T-helper 2 cell (primary cell): ENCODE data around the gene NIPAL3.

Experiments
- DNase-seq, 5 experiments: peaks; one replicate each; pipeline versions ENCODE4 v3.0.0 to v3.0.0-alpha.2; 2012 to 2022

Gene NIPAL3

GRCh38 chr1:24391882-24392603 is 23.6 kb upstream of the NIPAL3 start:
- DNase-seq = peak; percentile 21 to 81 (median 60)

- no peak for DNase-seq
Observed at GRCh38 chr1:24392604-24392946, 23.0 kb upstream of the NIPAL3 start.

- DNase-seq = peak in 1 of 5 experiments; percentile 19
Observed at GRCh38 chr1:24392982-24393650, 22.5 kb upstream of the NIPAL3 start.

GRCh38 chr1:24393892-24394291 is 21.7 kb upstream of the NIPAL3 start:
- DNase-seq = no peak

- DNase-seq = no peak
Observed at GRCh38 chr1:24400065-24400464, 15.5 kb upstream of the NIPAL3 start.

- no peak for DNase-seq
Observed at GRCh38 chr1:24403806-24404205, 11.8 kb upstream of the NIPAL3 start.

GRCh38 chr1:24406788-24407187 is 8.8 kb upstream of the NIPAL3 start:
- DNase-seq = no peak

- DNase-seq = no peak
Observed at GRCh38 chr1:24409535-24409934, 6.1 kb upstream of the NIPAL3 start.

GRCh38 chr1:24410750-24411149 is 4.9 kb upstream of the NIPAL3 start:
- DNase-seq = no peak

- peak in 1 of 5 experiments; percentile 3 for DNase-seq
Observed at GRCh38 chr1:24411963-24412362, 3.6 kb upstream of the NIPAL3 start.

GRCh38 chr1:24412408-24412807 is 3.2 kb upstream of the NIPAL3 start:
- DNase-seq = no peak

GRCh38 chr1:24413350-24414163 is 2.0 kb upstream of the NIPAL3 start, which contains the start of gene STPG1:
STPG1 (minus strand) TSS chr1:24413782; CDS start chr1:24401388, 12,394 bp downstream.
- peak; percentile 33 to 84 (median 56) for DNase-seq

GRCh38 chr1:24414775-24415333 is 748 bp upstream of the NIPAL3 start:
- no peak for DNase-seq

- DNase-seq = no peak
Observed at GRCh38 chr1:24415910-24416665, 486 bp downstream of the NIPAL3 start.

- peak in 4 of 5 experiments; percentile 19 to 92 (median 44) for DNase-seq
Observed at GRCh38 chr1:24416666-24417391, 1.2 kb downstream of the NIPAL3 start.

- DNase-seq = no peak
Observed at GRCh38 chr1:24417681-24418080, 2.1 kb downstream of the NIPAL3 start.

- no peak for DNase-seq
Observed at GRCh38 chr1:24418898-24419628, 3.5 kb downstream of the NIPAL3 start.

GRCh38 chr1:24420547-24420946 is 4.9 kb downstream of the NIPAL3 start:
- DNase-seq = peak in 1 of 5 experiments; percentile 18

GRCh38 chr1:24421502-24421901 is 5.9 kb downstream of the NIPAL3 start:
- DNase-seq = no peak

- no peak for DNase-seq
Observed at GRCh38 chr1:24424207-24424606, 8.6 kb downstream of the NIPAL3 start.

- DNase-seq = no peak
Observed at GRCh38 chr1:24424990-24425389, 9.4 kb downstream of the NIPAL3 start.
